Ovary (tissue), 3 donors: Measurements from ENCODE around the gene ANKLE2.

Experiments used
- CTCF ChIP-seq, 3 donors: fragments of 450-650 bp in 2 of 3; fragments of 200-600 bp in 1 of 3; IDR thresholded peaks; one replicate each; pipeline versions ENCODE4 v1.5.1 to v1.8.0; 2016 to 2022; ENCODE audit warnings: antibody characterized with exemption in 3 of 3, mild to moderate bottlenecking in 1 of 3
- EP300 ChIP-seq: sonication (generic); formaldehyde crosslinking; IDR thresholded peaks from one replicate; pipeline ENCODE4 v1.6.1; 2017; ENCODE audit warnings: antibody characterized with exemption
- POLR2A ChIP-seq: fragments of 450-650 bp; IDR thresholded peaks from one replicate; pipeline ENCODE4 v1.6.1; 2017; ENCODE audit warnings: antibody characterized with exemption, mild to moderate bottlenecking, moderate library complexity
- donor health status: DM: no; HTN: no; CAD: no.

GRCh38 chr12:132766380-132767085 lies 4.9 kb upstream of the ANKLE2 start:
- TF ChIP-seq CTCF (IDR thresholded peaks at IDR 0.05) (no peak), POLR2A (no peak), EP300 (no peak)
